ENCODE data around the gene RYR1. TPM values are rescaled to one million over a fixed set of nuclear protein-coding genes. Genes with fewer than 3 reads are reported as not detected.

The RYR1 gene
- total and polyA plus RNA-seq, 2 of the 13 experiments (the other 11 are each of a cell fraction or from before 2014, with no cell fraction given), result 0.03 TPM; not detected in 1

DNA sequence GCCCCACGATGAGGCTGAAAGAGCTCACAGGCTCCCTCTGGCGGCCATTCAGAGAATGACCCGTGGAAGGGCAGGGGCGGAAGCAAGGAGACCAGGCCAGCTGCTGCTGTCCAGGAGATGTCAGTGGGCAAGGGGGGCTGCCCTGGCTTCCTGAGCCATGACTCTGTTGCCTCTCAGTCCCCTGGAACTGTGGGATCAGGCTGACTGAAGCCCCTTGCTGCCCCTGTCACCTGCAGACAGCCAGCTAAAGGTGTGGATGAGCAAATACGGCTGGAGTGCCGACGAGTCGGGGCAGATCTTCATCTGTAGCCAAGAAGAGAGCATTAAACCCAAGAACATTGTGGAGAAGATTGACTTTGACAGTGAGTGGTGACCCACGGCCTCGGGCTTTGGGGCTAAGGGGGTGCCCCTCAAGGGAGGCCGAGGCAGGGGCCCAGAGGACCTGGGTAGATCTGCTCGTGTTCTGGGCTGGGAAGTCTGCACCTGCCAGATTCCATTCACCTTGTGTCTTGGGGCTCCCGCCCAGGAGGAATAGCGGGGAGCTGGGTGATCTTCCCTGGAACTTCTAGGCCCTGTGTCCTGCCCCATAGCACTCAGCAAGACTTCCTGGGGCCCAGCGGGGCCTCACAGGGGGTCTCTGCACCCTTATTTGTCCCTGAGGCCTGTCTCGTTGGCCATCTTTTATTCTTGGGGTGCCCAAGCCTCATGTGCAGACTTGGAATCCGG, 201.4 kb downstream of the RYR1 start (continued):
- TF ChIP-seq ZNF720 (CRISPR knock-in tag; IDR thresholded peaks at IDR 0.05) (no peak), HNRNPH1 (optimal IDR thresholded peaks at IDR 0.05; ENCODE audit: low read depth, low read length) (no peak), MED13 (CRISPR knock-in tag; IDR thresholded peaks at IDR 0.05) (no peak), ZFP1 (CRISPR knock-in tag; IDR thresholded peaks at IDR 0.05) (no peak), NCOA5 (CRISPR knock-in tag; IDR thresholded peaks at IDR 0.05) (no peak), ZSCAN21 (CRISPR knock-in tag; IDR thresholded peaks at IDR 0.05; ENCODE audit: borderline replicate concordance) (no peak), HNRNPK (IDR thresholded peaks at IDR 0.05; ENCODE audit: low read depth, low read length, poor library complexity, severe bottlenecking) (no peak), BHLHE40 (IDR thresholded peaks at IDR 0.05; ENCODE audit: low read length) (no peak), GATAD2A (CRISPR knock-in tag; IDR thresholded peaks at IDR 0.05) (peak; percentile 28; the same call in 1 of the 2 replicates), GATAD1 (CRISPR knock-in tag; IDR thresholded peaks at IDR 0.05) (no peak)
- TF ChIP-seq, protein P1, sequence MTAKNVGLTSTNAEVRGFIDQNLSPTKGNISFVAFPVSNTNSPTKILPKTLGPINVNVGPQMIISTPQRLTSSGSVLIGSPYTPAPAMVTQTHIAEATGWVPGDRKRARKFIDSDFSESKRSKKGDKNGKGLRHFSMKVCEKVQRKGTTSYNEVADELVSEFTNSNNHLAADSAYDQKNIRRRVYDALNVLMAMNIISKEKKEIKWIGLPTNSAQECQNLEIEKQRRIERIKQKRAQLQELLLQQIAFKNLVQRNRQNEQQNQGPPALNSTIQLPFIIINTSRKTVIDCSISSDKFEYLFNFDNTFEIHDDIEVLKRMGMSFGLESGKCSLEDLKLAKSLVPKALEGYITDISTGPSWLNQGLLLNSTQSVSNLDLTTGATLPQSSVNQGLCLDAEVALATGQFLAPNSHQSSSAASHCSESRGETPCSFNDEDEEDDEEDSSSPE (CRISPR knock-in tag; IDR thresholded peaks at IDR 0.05), result no peak
- TF ChIP-seq, protein P2, sequence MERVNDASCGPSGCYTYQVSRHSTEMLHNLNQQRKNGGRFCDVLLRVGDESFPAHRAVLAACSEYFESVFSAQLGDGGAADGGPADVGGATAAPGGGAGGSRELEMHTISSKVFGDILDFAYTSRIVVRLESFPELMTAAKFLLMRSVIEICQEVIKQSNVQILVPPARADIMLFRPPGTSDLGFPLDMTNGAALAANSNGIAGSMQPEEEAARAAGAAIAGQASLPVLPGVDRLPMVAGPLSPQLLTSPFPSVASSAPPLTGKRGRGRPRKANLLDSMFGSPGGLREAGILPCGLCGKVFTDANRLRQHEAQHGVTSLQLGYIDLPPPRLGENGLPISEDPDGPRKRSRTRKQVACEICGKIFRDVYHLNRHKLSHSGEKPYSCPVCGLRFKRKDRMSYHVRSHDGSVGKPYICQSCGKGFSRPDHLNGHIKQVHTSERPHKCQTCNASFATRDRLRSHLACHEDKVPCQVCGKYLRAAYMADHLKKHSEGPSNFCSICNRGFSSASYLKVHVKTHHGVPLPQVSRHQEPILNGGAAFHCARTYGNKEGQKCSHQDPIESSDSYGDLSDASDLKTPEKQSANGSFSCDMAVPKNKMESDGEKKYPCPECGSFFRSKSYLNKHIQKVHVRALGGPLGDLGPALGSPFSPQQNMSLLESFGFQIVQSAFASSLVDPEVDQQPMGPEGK (CRISPR knock-in tag; IDR thresholded peaks at IDR 0.05), result 0 out of 2 replicates have a peak, but pooled peaks have one; percentile 21
- TF ChIP-seq, protein P3, sequence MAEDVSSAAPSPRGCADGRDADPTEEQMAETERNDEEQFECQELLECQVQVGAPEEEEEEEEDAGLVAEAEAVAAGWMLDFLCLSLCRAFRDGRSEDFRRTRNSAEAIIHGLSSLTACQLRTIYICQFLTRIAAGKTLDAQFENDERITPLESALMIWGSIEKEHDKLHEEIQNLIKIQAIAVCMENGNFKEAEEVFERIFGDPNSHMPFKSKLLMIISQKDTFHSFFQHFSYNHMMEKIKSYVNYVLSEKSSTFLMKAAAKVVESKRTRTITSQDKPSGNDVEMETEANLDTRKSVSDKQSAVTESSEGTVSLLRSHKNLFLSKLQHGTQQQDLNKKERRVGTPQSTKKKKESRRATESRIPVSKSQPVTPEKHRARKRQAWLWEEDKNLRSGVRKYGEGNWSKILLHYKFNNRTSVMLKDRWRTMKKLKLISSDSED (CRISPR knock-in tag; IDR thresholded peaks at IDR 0.05), result no peak
- TF ChIP-seq, protein P4, sequence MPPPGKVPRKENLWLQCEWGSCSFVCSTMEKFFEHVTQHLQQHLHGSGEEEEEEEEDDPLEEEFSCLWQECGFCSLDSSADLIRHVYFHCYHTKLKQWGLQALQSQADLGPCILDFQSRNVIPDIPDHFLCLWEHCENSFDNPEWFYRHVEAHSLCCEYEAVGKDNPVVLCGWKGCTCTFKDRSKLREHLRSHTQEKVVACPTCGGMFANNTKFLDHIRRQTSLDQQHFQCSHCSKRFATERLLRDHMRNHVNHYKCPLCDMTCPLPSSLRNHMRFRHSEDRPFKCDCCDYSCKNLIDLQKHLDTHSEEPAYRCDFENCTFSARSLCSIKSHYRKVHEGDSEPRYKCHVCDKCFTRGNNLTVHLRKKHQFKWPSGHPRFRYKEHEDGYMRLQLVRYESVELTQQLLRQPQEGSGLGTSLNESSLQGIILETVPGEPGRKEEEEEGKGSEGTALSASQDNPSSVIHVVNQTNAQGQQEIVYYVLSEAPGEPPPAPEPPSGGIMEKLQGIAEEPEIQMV (CRISPR knock-in tag; IDR thresholded peaks at IDR 0.05; ENCODE audit: low read depth), result no peak
- TF ChIP-seq, protein P5, sequence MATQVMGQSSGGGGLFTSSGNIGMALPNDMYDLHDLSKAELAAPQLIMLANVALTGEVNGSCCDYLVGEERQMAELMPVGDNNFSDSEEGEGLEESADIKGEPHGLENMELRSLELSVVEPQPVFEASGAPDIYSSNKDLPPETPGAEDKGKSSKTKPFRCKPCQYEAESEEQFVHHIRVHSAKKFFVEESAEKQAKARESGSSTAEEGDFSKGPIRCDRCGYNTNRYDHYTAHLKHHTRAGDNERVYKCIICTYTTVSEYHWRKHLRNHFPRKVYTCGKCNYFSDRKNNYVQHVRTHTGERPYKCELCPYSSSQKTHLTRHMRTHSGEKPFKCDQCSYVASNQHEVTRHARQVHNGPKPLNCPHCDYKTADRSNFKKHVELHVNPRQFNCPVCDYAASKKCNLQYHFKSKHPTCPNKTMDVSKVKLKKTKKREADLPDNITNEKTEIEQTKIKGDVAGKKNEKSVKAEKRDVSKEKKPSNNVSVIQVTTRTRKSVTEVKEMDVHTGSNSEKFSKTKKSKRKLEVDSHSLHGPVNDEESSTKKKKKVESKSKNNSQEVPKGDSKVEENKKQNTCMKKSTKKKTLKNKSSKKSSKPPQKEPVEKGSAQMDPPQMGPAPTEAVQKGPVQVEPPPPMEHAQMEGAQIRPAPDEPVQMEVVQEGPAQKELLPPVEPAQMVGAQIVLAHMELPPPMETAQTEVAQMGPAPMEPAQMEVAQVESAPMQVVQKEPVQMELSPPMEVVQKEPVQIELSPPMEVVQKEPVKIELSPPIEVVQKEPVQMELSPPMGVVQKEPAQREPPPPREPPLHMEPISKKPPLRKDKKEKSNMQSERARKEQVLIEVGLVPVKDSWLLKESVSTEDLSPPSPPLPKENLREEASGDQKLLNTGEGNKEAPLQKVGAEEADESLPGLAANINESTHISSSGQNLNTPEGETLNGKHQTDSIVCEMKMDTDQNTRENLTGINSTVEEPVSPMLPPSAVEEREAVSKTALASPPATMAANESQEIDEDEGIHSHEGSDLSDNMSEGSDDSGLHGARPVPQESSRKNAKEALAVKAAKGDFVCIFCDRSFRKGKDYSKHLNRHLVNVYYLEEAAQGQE (IDR thresholded peaks at IDR 0.05; ENCODE audit: borderline replicate concordance in 1 of 2, low read depth in 1 of 2, low read length in 2 of 2), result no peak
- TF ChIP-seq, protein P6, sequence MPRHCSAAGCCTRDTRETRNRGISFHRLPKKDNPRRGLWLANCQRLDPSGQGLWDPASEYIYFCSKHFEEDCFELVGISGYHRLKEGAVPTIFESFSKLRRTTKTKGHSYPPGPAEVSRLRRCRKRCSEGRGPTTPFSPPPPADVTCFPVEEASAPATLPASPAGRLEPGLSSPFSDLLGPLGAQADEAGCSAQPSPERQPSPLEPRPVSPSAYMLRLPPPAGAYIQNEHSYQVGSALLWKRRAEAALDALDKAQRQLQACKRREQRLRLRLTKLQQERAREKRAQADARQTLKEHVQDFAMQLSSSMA (CRISPR knock-in tag; IDR thresholded peaks at IDR 0.05), result no peak
